GM18909 (cell line): Measurements from ENCODE around the gene ZBTB7B.
A peak's percentile ranks its signal among the peaks of the same experiment; 100 is the strongest.

Source experiments
- ATAC-seq: cut with Tn5 transposase; IDR thresholded peaks from one replicate; pipeline ENCODE4 v1.9.1; 2021; ENCODE audit warnings: mild to moderate bottlenecking; ENCODE audit not compliant: unreplicated experiment, poor library complexity

ZBTB7B gene

GRCh38 chr1:155051777-155052398 is 49.3 kb downstream of the ZBTB7B start:
- ATAC-seq = no peak

DNA sequence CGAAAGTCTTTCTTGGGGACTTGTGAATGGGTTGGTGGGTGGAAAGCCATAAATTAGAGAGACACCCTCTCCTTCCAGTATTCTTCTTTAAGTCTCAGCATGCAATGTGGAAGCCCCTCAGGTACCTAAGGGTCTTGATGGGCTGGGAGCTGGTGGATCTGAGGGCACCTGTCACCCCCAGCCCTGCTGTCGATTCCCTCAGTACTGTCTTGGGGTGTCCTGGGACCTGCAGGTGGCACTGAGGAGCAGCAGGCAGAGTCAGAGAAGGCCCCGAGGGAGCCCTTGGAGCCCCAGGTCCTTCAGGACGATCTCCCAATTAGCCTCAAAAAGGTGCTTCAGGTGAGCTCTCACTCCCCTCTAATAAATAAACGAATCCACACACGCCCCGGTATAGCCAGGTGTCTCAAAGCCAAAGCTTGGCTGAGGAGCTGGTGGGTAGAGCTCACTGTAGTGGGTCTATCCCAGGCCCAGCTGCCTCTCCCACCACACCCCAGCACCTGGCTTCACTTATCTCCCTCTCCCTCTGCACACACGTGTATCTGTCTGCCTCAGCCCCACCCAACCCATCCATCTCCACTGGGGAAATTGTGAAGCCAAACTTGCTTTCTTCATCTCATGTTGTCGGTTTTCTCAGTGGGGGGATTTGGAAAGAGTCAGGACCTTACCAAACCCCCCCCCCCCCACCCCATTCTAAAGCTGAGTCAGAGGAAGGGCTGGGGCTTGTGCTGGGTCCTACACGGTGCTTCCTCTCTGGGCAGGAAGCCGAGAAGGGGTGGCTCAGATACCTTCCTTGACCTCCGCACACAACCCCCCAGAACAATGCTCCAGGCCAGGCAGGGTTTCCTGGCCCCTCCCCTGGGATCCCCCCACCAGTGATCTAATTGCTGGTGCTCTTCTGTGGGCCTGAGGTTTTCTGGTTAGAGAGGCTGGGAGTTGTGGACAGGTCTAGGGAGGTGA is 50.1 kb downstream of the ZBTB7B start:
- ATAC-seq = no peak

- no peak for ATAC-seq
These were observed 51.0 kb downstream of the ZBTB7B start for GRCh38 chr1:155053531-155054105.

GRCh38 chr1:155057104-155057503 is 54.5 kb downstream of the ZBTB7B start:
- ATAC-seq = no peak

DNA sequence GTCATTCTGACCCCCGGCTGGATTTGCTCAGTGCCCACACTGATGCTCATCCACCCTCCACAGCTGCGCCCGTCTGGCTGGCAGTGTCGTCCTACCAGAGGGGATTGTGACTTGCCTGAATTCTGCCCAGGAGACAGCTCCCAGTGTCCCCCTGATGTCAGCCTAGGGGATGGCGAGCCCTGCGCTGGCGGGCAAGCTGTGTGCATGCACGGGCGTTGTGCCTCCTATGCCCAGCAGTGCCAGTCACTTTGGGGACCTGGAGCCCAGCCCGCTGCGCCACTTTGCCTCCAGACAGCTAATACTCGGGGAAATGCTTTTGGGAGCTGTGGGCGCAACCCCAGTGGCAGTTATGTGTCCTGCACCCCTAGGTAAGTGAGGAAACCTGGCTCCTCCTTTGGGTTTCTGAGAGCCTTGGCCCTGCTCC is 55.2 kb downstream of the ZBTB7B start:
- ATAC-seq = no peak

DNA sequence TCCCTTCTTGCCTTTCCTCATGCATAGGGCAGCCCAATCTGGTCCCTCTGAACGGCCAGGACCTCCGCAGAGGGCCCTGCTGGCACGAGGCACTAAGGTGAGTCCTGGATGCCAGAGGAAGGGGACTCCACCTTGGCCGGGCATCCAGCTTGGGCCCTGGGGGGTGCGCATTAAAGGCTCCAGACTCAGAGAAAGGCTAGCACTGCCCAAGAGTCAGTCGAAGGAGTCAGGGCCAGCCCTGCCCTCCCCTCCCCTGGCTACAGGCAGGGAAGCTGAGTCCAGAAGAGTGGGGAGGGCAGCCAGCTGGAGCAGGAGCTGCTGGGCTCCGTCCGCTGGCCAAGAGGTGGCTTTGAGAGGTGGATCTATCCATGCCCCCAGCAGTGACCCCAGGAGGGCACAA is 58.1 kb downstream of the ZBTB7B start:
- ATAC-seq = no peak

DNA sequence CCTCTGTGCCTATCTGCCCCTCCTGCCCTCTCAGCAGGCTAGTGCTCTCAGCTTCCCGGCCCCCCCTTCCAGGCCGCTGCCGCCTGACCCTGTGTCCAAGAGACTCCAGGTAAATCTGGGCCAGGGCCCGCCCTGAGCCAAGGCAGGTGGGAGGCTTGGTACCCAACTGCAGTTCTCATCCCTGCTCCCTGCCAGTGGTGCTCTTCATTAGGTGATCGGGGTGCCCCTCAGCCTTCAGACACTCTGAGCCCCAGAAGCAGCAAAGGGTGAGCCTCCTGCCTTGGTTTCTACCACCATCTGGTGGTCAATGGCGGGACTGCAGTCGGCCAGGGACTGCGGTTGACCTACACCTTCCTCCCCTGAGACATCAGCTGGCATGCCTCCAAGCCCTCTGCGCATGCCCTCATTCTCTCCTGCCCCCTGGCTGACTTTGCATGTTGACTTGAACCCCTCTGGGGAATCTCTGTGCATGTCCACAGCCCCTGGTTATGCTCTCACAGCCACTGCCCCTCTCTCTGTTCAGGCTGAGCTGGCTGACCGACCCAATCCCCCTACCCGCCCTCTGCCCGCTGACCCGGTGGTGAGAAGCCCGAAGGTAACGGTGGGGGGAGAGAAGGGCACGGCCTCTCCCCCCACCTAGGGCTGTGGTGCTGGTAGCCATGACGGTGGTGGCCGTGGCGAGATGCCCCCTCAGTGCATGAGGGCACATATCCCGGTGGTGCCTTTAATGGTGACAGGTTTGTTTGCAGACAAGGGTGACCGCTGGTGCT is 59.0 kb downstream of the ZBTB7B start:
- peak; percentile 44 for ATAC-seq

DNA sequence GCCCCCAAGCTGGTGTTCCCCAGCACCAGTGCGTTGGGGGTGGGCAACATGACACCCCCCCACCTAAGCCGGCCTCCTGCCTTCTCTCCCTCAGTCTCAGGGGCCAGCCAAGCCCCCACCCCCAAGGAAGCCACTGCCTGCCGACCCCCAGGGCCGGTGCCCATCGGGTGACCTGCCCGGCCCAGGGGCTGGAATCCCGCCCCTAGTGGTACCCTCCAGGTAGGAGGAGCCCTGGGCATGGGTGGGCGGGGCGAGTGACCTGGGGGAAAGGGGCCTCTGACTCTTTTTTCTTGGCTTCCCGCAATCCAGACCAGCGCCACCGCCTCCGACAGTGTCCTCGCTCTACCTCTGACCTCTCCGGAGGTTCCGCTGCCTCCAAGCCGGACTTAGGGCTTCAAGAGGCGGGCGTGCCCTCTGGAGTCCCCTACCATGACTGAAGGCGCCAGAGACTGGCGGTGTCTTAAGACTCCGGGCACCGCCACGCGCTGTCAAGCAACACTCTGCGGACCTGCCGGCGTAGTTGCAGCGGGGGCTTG is 59.6 kb downstream of the ZBTB7B start:
- ATAC-seq = no peak

- ATAC-seq = no peak
These were observed 60.3 kb downstream of the ZBTB7B start for GRCh38 chr1:155062702-155063411.

DNA sequence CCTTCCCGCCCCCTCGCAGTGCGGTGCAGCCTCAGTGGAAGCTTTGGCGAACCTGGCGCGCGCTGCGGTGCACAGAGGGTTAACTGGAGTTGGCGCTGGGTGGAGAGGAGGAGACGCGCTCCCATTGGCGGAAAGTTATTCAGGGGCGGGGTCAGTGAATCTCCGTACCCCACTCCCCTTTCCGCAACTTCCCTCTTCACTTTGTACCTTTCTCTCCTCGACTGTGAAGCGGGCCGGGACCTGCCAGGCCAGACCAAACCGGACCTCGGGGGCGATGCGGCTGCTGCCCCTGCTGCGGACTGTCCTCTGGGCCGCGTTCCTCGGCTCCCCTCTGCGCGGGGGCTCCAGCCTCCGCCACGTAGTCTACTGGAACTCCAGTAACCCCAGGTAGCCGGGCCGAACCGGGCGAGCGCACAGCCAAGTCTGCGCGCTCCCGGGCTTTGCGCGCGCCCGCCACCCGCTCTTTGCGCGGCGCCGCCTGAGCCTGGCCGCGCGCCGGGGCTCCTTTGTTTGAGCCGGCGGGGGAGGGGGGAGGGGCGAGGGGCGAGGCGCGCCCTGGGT is 61.0 kb downstream of the ZBTB7B start, which contains the start of gene EFNA4:
TSS of gene EFNA4 (plus strand) at position 191 of the 561 bp plus-strand sequence. CDS start at position 275, 84 bp downstream.
- ATAC-seq = peak; percentile 74

DNA sequence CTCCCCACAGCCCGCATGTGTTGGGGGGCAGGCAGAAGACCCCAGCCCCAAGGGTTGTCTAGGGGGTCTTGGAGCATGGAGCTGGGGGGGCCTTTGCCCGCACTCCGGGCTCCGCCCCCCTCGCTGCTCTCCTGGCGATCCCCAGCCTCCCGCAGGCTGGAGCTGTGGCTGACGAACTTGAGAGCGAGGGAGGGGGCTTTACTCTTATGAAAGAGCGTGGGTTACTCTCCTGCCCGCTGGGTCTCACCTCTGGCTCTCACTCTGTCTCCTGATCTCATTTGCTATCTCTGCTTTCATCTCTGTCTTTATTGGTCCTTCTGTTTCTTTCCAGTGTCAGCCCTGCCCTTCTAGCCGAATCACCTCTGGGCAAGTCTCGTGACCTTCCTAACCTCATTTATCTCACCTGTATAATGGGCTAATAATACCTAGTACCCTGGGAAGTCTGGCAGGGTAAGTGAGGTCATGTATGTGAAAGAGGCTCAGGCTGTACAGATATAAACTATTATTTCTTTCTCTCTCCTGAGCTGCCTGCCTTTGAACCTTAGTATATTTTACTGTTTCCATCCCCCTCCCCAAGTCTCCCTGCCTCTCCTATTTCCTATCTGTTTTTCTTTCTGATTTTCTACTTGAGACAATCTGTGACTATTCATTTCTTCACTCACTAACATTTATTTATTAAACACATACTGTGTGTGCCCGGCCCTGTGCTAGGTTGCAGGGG is 61.7 kb downstream of the ZBTB7B start:
- ATAC-seq = peak; percentile 1

DNA sequence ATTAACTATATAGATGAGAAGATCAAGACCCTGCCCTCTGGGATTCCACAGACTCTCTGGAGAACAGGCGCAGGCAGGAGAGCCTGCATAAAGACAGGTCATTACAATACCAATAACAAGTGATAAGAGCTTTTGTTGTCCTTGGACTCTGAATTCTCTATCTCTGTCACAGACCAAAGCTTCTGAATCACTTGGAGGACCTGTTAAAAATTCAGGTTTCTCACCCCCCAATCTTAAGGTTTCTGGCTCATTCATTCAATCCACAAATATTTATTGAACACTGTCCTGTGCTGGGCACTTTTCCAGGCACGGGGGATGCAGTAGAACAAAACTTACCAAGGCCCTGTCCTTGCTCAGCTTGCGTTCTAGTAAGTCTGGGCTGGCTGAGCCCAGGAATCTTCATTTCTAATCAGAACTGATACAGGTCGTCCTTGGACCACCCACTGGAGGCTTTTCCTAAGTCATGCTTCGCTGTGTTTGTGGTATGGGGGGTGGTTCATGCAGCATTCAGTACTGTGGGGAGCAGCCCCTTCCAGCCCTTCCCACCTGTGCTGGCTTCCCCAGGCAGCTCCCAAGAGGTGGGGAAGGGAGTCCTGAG is 62.3 kb downstream of the ZBTB7B start:
- ATAC-seq = no peak

DNA sequence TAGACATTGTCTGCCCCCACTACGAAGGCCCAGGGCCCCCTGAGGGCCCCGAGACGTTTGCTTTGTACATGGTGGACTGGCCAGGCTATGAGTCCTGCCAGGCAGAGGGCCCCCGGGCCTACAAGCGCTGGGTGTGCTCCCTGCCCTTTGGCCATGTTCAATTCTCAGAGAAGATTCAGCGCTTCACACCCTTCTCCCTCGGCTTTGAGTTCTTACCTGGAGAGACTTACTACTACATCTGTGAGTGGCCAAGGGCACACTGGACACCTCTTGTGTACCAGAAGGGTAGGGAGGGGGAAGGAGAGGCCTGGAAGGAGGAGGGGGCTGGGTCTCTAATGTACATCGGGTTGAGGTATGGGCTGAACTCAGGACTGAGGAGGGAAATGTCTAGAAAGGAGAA is 64.2 kb downstream of the ZBTB7B start:
- ATAC-seq = no peak
